Measurements from ENCODE around the gene MAP3K4. TPM values are rescaled to one million over a fixed set of nuclear protein-coding genes. Genes with fewer than 3 reads are reported as not detected.

MAP3K4 gene
- total RNA-seq, 1 donor from 2014 or later, result 51.6 TPM

DNA sequence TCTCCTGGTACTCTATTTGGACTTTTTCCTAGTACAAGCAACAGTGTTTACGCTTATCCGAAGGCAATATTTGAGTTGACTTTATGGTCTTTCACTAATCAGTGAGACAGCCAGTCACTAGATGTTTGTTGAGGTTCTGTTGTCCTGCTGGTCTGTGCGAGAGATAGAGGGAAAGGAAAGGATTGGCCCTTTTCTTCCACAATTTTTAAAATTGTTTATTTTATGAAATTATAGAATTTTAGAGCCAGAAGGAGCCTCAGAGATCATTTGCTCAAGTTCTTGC is 44.4 kb downstream of the MAP3K4 start:
- H3K9me3 Mint-ChIP-seq, result no peaks in the 10 kb centered on the region

DNA sequence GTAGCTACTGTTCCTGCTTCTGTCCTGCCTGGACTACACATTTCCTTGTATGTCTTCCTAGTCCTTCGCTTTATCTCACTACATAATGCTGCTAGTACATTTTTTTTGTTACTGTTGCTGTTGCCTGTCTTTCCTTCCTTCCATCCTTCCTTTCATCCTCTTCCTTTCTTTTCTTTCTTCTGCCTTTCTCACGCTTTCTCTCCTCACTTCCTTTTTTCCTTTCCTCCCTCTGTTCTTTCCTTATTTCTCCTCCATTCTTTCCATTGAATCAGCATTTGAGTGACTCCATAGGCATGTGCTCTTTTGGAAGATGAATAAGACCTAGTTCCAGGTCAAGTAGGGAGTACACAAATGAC is 46.3 kb downstream of the MAP3K4 start:
- Mint-ChIP-seq H3K4me3 (no peak overlapping the region), H3K9me3 (no peaks in the 10 kb centered on the region), H3K36me3 (peaks cover 9% of the 10 kb centered on the region), H3K27ac (no peak overlapping the region), H3K27me3 (no peaks in the 10 kb centered on the region), H3K4me1 (ENCODE audit: unreplicated experiment) (peaks cover 7% of the 10 kb centered on the region)
- no peak for DNase-seq (ENCODE audit: extremely low spot score, unreplicated experiment)
- TF ChIP-seq, protein P1, sequence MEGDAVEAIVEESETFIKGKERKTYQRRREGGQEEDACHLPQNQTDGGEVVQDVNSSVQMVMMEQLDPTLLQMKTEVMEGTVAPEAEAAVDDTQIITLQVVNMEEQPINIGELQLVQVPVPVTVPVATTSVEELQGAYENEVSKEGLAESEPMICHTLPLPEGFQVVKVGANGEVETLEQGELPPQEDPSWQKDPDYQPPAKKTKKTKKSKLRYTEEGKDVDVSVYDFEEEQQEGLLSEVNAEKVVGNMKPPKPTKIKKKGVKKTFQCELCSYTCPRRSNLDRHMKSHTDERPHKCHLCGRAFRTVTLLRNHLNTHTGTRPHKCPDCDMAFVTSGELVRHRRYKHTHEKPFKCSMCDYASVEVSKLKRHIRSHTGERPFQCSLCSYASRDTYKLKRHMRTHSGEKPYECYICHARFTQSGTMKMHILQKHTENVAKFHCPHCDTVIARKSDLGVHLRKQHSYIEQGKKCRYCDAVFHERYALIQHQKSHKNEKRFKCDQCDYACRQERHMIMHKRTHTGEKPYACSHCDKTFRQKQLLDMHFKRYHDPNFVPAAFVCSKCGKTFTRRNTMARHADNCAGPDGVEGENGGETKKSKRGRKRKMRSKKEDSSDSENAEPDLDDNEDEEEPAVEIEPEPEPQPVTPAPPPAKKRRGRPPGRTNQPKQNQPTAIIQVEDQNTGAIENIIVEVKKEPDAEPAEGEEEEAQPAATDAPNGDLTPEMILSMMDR (conservative IDR thresholded peaks at IDR 0.05), result no peak

More for the DNA sequence above, 44.4 kb downstream of the MAP3K4 start:
- Mint-ChIP-seq H3K4me3 (no peak overlapping the region), H3K27ac (no peak overlapping the region), H3K4me1 (ENCODE audit: unreplicated experiment) (peaks cover 14% of the 10 kb centered on the region), H3K36me3 (peaks cover 9% of the 10 kb centered on the region), H3K27me3 (no peaks in the 10 kb centered on the region)
- DNase-seq (ENCODE audit: extremely low spot score, unreplicated experiment), result no peak
- TF ChIP-seq, protein P1 (conservative IDR thresholded peaks at IDR 0.05), result no peak

- Mint-ChIP-seq H3K27ac (no peak overlapping the region), H3K4me1 (ENCODE audit: unreplicated experiment) (peaks cover 4% of the 10 kb centered on the region), H3K27me3 (no peaks in the 10 kb centered on the region), H3K9me3 (no peaks in the 10 kb centered on the region), H3K4me3 (no peak overlapping the region), H3K36me3 (peaks cover 13% of the 10 kb centered on the region)
- TF ChIP-seq, protein P1 (conservative IDR thresholded peaks at IDR 0.05), result no peak
- no peak for DNase-seq (ENCODE audit: extremely low spot score, unreplicated experiment)
Measured at GRCh38 chr6:161038229-161039031, 46.9 kb downstream of the MAP3K4 start.

- TF ChIP-seq, protein P1 (conservative IDR thresholded peaks at IDR 0.05), result no peak
- DNase-seq (ENCODE audit: extremely low spot score, unreplicated experiment), result no peak
- H3K27ac Mint-ChIP-seq, result no peak overlapping the region
- no peak overlapping the region for H3K4me3 Mint-ChIP-seq
- H3K9me3 Mint-ChIP-seq, result no peaks in the 10 kb centered on the region
- H3K36me3 Mint-ChIP-seq, result peaks cover 19% of the 10 kb centered on the region
- H3K27me3 Mint-ChIP-seq, result no peaks in the 10 kb centered on the region
- no peaks in the 10 kb centered on the region for H3K4me1 Mint-ChIP-seq (ENCODE audit: unreplicated experiment)
Measured at GRCh38 chr6:161041274-161041673, 49.7 kb downstream of the MAP3K4 start.

DNA sequence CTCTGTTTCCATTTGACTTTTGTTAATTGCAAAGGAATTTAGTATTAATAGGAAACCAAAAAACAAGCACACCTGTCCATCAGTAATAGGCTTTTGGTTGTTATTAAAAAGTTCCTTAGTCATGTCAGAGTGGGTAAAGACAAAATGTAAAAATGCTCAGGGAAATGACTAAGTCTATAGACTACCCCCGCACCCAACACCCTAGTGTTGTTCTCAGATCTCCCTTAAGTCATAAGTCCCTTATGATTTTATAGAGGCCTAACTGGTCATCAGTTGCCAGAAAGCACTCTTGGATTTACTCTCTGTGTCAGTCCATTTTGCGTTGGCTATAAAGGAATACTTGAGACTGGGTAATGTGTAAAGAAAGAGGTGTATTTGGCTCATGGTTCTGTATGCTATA is 52.8 kb downstream of the MAP3K4 start:
- Mint-ChIP-seq H3K9me3 (no peaks in the 10 kb centered on the region), H3K36me3 (peaks cover 11% of the 10 kb centered on the region), H3K4me1 (ENCODE audit: unreplicated experiment) (peaks cover 8% of the 10 kb centered on the region), H3K4me3 (no peak overlapping the region), H3K27ac (no peak overlapping the region), H3K27me3 (no peaks in the 10 kb centered on the region)
- TF ChIP-seq, protein P1 (conservative IDR thresholded peaks at IDR 0.05), result no peak
- DNase-seq (ENCODE audit: extremely low spot score, unreplicated experiment), result no peak
